Measurements from ENCODE around the gene WDR17. TPM values are rescaled to one million over a fixed set of nuclear protein-coding genes. Genes with fewer than 3 reads are reported as not detected.

Gene WDR17
- total and polyA plus RNA-seq, 2 donors (not counting 3 experiments of a cell fraction or from before 2014, with no cell fraction given) = 0.07 to 0.42 TPM

GRCh38 chr4:176066757-176067156 is 1.1 kb downstream of the WDR17 start:
- Histone ChIP-seq H3K9me1 (replicated peaks; ENCODE audit: control insufficient read depth, extremely low read depth, insufficient read depth, low read length) (no peaks in the 10 kb centered on the region), H3K4me2 (ENCODE audit: insufficient read depth, low read length) (no peak overlapping the region), H3K4me3 (replicated peaks in 1 of 3; ENCODE audit: insufficient read depth in 1 of 3, low read depth in 1 of 3, low read length in 3 of 3) (no peak overlapping the region), H3K27me3 (ENCODE audit: control insufficient read depth in 2 of 2, insufficient read depth in 2 of 2, low read length in 2 of 2) (peaks cover 0 to 3% of the 10 kb centered on the region in 2 experiments), H2AFZ (ENCODE audit: low read depth, low read length) (no peak overlapping the region), H3K9ac (replicated peaks; ENCODE audit: extremely low read depth, insufficient read depth, low read length) (no peak overlapping the region), H3K4me1 (ENCODE audit: control insufficient read depth, extremely low read depth, insufficient read depth, low read length) (no peaks in the 10 kb centered on the region), H3K9me3 (replicated peaks; ENCODE audit: control insufficient read depth, insufficient read depth, low read length) (no peaks in the 10 kb centered on the region), H3K36me3 (ENCODE audit: control insufficient read depth in 2 of 2, extremely low read depth in 1 of 2, insufficient read depth in 2 of 2, low read length in 2 of 2) (no peaks in the 10 kb centered on the region), H3K27ac (ENCODE audit: insufficient read depth, low read depth, low read length) (no peak overlapping the region), H4K20me1 (replicated peaks; ENCODE audit: control insufficient read depth, extremely low read depth, insufficient read depth, low read length) (no peaks in the 10 kb centered on the region), H3K79me2 (ENCODE audit: control insufficient read depth, insufficient read depth, low read length) (no peaks in the 10 kb centered on the region)
- TF ChIP-seq, protein P1, sequence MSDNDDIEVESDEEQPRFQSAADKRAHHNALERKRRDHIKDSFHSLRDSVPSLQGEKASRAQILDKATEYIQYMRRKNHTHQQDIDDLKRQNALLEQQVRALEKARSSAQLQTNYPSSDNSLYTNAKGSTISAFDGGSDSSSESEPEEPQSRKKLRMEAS (IDR thresholded peaks at IDR 0.05; ENCODE audit: insufficient read depth, insufficient read length) = no peak
- no peak for TF ChIP-seq MYC (IDR thresholded peaks at IDR 0.05; ENCODE audit: low read depth, low read length)
- no peak for TF ChIP-seq POLR2A (IDR thresholded peaks at IDR 0.05; ENCODE audit: low read depth, low read length)
- TF ChIP-seq POLR2AphosphoS5 (IDR thresholded peaks at IDR 0.05; ENCODE audit: insufficient read depth, low read depth, low read length) = no peak
- TF ChIP-seq EZH2 (IDR thresholded peaks at IDR 0.05; ENCODE audit: borderline replicate concordance, low read depth, low read length, severe bottlenecking) = no peak
- TF ChIP-seq FOS (IDR thresholded peaks at IDR 0.05; ENCODE audit: borderline replicate concordance, insufficient read depth, low read length) = no peak
- TF ChIP-seq JUN (IDR thresholded peaks at IDR 0.05; ENCODE audit: borderline replicate concordance, insufficient read depth, insufficient read length, low read depth) = no peak
- no peak for TF ChIP-seq CTCF (IDR thresholded peaks at IDR 0.05; ENCODE audit: extremely low read depth in 1 of 2, insufficient read depth in 1 of 2, low read depth in 1 of 2, low read length in 2 of 2)
- TF ChIP-seq GATA2 (IDR thresholded peaks at IDR 0.05; ENCODE audit: insufficient read depth, insufficient read length, low read depth, low read length) = no peak
- no peak for DNase-seq (ENCODE audit: low read depth, low spot score)
- ChIA-PET POLR2A (no interaction called here), CTCF (no interaction called here)
- no TSS peak for BruUV-seq (replicated peaks)
- intact Hi-C loops (cut with micrococcal nuclease) (no loop called here), dilution Hi-C loops (cut with MboI; ENCODE audit: extremely low pct_ligation_motif_present, low sequenced_read_pairs) (no loop called here)
- no peak for FAIRE-seq

Data from endothelial cell of umbilical vein (primary cell).